Measurements from ENCODE around the gene CAMK1G.

GRCh38 chr1:209634005-209634737, 50.7 kb downstream of the CAMK1G start:
- TF ChIP-seq CTCF (IDR thresholded peaks at IDR 0.05), result no peak
- no peak for TF ChIP-seq POLR2A (IDR thresholded peaks at IDR 0.05)

Measured in heart left ventricle (tissue), 13 donors.